ENCODE data around the gene SMURF1.
"Not testable (repeated sequence)": the region's sequence is repeated elsewhere in the genome, so short reads cannot be mapped to it uniquely, and the experiment has no call there.

The SMURF1 gene

DNA sequence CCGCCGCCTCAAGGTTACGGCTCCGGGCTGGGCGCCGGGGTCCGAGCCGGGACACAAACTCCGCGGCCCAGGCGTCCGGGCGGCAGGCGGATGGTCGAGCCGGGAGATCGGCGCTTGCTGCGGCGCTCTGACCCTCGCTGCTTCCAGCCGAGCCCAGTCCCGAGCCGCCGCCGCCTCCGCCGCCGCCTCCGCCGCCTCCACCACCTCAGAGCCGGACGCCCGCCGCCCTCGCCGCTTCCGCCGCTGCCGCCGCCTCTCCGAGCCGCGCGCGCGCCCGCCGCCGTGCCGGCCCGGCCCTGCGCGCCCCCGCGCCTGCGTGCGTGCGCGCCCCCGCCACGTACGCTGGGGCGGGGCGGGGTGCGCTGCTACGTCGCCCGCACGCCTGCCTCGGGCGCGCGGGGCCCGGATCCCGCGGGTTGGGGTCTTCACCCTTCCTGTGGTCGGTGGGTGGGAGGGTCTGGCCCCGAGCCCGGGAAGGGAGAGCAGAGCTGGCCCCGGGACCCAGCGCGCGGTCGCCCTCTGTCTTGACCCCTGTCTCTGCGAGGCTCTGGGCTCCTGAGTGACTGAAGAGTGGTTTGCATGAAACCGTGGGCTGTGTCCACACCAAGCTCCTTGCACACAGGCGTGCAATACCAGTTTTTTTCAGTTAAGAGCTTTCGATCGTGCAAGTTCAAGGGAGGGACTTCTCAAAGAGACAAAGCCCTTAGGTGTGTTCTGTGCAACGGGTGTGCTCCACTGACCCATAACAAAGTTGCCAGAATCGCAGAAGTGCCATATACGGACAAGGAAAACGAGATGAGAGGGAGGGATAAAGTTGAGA lies at the start of gene SMURF1:
Gene SMURF1 (minus strand): TSS at position 256 of the 820 bp plus-strand sequence. CDS start 328 bp downstream, outside the sequence.
- DNase-seq (ENCODE audit: low spot score): peak; percentile 86

DNA sequence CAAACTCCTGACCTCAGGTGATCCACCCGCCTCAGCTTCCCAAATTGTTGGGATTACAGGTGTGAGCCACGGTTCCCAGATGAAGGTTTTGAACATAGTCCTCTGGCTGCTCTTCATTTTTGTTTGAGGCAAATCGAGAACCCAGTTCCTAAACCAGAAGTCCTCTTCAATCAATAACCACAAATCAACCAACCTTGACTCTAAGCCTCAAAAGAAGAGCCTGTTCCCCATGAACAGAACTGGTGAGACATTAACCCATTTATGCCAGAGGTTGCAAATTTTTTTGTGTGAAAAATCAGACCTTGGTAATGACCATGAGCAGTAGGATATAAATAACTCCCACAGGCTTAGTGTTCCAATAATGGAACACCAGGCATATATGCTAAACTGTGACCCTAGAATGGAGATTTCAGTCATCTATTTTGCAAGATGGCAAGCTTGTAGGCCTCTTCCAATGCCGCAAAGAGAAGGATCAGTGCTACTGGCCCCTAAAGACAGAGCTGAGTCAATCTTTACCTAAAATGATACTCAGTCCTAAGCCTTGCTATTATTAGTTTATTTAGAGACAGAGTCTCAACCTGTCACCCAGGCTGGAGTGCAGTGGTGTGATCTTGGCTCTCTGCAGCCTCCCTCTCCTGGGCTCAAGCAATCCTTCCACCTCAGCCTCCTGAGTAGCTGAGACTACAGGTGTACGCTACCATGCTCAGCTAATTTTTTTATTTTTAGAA lies 48.1 kb upstream of the SMURF1 start:
- no peak for DNase-seq (ENCODE audit: low spot score)

DNA sequence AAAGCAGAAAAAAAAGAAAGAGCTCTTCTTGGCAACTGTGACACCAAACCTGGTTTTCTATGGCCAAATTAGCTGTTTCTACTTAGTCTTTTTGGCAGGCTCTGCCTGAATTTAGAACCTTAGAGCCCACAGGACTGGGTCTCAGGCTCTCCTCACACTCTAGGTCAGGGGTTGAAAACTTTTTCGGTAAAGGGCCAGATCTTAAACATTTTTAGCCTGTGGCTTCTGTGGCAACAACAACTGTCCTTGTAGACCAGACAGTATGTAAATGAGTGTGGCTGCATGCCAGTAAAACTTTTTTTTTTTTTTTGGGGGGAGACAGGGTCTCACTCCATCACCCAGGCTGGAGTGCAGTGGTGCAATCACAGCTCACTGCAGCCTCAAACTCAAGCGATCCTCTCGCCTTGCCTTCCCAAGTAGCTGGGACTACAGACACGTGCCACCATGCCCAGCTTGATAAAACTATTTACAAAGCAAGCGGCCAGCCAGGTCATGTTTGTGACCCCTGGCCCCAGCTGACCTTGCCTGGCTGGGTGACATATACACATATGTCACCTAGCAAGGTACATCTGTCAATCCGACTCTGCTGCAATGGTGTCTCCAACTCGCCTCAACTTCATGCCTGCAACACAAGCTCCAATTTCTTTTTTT lies 46.6 kb upstream of the SMURF1 start:
- no peak for DNase-seq (ENCODE audit: low spot score)

DNA sequence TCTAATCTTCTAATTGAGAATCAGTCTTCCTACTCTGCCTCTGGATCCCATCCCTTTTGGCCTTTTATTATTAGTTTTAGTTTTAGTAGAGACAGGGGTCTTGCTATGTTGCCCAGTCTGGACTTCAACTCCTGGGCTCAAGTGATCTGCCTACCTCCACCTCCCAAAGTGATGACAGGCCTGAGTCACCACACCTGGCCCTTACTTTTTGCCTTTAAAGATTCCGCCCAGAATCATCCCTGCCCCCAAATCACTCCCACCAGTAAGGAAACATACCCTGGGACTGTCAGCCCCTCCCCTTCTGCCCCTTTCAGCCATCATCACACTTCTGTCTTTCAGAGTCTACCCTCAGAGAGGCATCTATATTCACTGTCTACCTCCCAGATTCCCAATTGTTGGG lies 45.3 kb upstream of the SMURF1 start:
- no peak for DNase-seq (ENCODE audit: low spot score)

DNA sequence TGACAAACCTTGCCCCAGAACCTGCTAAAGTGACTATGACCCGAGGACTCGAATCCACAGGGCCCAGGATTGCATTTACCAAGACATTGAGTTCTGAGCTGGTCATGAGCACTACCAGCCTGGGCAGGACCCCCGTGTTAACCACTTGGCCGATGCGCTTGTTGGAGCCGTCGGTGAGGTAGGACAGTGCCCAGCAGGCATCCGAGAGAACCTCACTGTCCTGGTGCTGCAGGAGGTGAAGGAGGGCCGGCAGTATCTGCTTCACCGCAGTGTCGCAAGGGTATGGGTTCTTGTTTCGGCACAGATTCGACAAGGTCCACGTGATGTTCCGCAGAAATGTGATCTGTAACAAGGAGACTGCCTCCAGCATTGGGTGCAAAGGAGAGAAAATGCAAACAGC lies 44.3 kb upstream of the SMURF1 start:
- DNase-seq (ENCODE audit: low spot score): no peak

DNA sequence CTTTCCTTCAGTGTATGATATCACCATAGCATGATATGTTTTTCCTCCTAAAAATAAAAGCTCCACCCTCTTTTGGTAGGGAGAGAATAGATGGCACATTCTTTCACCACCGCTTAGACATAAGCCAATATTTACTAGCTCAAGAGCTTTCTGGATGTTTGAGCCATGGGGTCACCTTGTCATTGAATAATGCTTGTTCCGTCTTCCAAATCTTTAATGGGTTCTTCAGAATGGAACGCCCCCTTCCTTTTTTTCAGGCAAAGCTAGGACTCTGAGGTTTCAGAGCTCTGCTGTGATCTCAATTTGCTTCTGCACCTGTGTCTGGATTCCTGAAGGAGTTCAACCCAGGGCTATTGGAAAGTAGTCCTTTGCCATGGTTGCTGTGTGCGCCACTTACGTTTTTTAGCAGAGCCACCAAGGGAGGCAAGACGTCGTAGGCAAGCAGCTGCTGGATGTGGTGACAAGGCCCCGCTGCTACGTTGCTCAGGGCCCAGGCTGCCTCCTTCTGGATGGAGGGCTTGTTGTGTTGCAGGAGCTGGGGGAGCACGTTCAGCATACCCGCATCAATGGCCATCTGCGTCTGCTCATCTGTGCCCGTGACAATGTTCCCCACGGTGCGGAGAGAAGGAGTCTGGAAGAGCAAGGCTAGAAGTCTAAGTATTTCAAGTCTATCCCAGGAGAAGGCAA lies 40.8 kb upstream of the SMURF1 start:
- no peak for DNase-seq (ENCODE audit: low spot score)

DNA sequence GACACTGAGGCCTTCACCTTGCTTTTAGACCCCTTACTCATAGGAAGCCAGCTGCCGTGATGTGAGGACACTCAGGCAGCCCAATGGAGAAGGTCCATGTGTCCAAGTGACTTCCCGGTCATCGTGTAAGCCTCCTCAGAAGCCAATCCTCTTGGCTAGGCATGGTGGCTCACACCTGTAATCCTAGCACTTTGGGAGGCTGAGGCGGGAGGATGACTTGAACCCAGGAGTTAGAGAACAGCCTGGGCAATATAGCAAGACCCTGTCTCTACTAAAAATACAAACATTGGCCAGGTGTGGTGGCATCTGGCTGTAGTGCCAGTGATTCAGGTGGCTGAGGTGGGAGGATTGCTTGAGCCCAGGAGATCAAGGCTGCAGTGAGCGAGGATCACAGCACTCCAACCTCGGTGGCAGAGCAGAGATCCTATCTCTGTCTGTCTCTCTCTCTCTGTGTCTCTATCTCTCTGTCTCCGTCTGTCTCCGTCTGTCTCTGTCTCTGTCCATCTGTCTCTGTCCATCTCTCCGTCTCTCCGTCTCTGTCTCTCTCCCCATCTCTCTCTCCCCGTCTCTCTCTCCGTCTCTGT lies 36.3 kb upstream of the SMURF1 start:
- DNase-seq (ENCODE audit: low spot score): no peak

DNA sequence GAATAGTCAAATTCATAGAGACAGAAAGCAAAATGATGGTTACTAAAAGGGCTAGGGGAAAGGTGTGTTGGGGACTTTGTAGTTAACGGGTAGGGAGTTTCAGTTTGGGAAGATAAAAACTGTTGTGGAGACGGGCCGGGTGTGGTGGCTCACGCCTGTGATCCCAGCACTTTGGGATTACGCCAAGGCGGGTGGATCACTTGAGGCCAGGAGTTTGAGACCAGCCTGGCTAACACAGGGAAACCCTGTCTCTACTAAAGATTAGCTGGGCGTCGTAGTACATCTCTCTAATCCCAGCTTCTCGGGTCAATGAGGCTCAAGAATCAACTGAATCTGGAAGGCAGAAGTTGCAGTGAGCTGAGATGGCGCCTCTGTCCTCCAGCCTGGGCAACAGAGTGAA lies 33.3 kb upstream of the SMURF1 start:
- no peak for DNase-seq (ENCODE audit: low spot score)

DNA sequence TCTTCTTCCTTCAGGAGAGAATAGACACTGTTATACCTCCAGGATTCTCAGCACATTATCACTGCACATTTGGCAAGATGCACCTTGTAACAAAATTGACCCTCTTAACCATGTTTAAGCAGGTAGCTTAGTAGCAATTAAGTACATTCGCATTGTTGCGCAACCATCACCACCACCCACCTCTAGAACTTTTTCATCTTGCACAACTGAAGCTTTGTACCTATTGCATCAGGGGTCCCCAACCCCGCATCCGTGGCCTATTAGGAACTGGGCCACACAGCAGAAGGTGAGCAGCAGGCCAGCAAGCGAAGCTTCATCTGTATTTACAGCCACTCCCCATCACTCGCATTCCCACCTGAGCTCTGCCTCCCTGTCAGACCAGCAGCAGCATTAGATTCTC lies 29.9 kb upstream of the SMURF1 start:
- DNase-seq (ENCODE audit: low spot score): no peak

DNA sequence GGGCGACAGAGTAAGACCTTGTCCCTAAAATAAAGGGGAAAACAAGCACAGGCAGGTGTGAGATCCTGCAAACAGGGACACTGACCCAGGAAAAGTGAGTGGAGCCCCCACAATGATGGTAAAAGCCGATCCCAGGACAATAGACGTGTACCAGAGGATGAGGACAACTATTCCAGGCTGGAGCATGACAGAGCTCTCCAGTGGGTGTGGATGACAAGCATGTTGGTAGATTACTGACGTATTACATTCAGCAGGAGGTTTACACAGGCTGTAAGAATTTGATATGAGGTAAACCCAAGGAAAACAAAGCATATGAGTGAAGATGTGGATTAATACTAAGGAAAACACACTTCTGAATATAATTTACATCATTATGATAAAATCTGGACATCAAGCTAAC lies 27.8 kb upstream of the SMURF1 start:
- no peak for DNase-seq (ENCODE audit: low spot score)

DNA sequence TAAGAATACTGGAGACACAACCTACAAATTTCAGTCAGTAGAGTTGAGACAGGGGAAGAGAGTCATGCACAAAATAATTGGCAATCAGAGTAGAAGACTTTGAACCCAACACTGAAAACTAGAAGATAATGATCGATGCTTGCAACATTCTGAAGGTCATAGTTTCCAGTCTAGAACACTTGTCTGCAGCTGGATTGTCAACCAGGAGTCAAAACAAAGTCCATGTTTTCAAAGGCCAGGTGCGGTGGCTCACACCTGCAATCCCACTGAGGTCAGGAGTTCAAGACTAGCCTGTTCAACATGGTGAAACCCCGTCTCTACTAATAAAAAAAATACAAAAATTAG lies 26.8 kb upstream of the SMURF1 start:
- DNase-seq (ENCODE audit: low spot score): no peak

DNA sequence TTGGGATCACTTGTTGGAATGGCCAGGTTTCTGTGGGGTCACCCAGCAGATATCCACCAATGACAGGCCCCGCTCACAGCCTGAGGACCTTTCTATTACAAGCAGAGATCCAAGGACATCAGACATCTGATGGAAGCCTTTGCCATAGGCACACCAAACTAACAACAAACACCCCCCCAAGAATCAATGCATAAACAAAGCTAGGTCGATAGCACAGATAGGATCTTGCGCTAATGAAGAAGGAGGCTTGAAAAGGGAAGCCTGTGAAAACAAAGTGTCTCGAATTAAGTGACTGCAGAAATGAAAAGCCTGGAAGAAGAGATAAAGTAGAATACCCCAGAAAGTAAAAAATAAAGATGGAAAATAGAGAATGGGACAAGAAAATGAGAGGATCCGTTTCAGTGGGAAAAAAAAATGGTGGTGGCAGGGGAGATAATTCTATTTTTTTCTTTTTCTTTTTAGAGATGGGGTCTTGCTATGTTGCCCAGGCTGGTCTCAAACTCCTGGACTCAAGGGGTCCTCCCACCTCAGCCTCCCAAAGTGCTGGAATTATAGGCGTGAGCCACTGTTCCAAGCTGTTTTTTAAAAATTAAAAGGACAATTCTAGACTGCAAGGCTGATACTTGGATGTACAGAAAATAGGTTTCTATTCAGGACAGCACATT lies 26.3 kb upstream of the SMURF1 start:
- no peak for DNase-seq (ENCODE audit: low spot score)

DNA sequence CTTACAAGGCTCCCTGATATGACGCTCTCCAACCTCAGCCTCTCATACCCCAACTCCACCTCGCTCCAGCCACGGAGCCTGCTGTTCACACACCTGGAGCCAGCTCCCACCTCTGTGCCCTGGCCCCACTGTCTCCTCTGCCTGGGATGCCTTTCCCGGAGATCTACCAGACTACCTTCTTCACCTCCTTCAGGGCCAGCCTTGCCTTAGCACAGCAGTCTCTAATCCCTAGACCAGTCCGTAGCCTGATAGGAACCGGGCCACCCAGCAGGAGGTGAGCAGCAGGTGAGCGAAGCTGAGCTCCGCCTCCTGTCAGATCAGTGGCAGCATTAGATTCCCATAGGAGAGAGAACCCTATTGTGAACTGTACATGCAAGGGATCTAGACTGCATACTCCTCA lies 23.2 kb upstream of the SMURF1 start:
- no peak for DNase-seq (ENCODE audit: low spot score)

DNA sequence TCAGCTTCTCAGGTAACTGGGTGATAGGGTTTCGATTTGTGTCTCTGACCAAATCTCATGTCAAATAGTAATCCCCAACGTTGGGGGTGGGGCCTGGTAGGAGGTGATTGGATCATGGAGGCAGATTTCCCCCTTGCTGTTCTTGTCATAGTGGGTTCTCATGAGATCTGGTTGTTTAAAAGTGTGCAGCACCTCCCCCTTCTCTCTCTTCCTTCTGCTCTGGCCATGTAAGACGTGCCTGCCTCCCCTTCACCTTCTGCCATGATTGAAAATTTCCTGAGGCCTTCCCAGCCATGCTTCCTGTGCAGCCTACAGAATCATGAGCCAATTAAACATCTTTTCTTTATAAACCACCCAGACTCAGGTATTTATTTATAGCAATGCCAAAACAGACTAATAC lies 21.9 kb upstream of the SMURF1 start:
- DNase-seq (ENCODE audit: low spot score): no peak

DNA sequence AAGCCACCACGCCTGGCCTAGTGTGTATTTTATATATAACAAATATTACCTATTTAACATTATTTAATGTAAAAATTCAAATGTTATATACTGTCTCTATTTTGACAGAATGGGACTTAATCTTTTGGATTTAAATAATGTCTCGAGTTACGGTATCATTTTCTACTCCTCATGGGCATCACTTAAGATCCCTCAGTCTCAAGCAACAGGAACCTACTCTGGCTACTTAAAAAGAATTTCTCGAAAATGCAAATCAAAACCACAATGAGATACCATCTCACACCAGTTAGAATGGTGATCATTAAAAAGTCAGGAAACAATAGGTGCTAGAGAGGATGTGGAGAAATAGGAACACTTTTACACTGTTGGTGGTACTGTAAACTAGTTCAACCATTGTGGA lies 19.8 kb upstream of the SMURF1 start:
- not testable (repeated sequence) for DNase-seq (ENCODE audit: low spot score)

DNA sequence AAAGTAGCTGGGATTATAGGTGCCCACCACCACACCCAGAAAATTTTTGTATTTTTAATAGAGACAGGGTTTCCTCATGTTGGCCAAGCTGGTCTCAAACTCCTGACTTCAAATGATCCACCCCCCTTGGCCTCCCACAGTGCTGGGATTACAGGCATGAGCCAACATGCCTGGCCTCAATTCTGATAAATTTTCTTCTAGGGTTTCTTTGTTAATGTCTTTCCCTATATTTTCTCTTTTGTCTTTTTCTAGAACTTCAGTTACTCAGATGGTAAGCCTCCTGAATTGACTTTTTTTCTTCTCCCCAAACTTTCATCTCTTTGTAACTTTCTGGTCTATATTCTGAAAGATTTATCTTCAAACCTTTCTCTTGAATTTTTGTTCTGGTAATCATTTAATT lies 12.7 kb upstream of the SMURF1 start:
- DNase-seq (ENCODE audit: low spot score): no peak

DNA sequence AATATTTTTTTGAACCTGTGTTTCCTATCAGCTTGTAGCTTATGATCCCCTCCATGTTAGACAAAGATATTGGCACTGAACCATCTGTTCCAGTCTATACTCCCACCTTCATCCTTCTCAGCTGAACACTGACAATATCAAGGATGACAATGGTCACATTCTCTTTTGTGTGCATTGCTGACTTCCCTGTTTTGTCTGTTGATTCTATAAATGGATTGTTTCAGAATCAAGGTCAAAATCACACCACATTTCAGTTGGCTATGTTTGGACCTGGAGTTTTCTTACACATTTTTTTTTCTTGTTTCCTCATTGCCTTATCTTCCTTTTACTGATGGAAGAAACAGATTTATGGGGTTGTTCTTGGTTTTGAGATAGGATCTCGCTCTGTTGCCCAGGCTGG lies 11.3 kb upstream of the SMURF1 start:
- no peak for DNase-seq (ENCODE audit: low spot score)

DNA sequence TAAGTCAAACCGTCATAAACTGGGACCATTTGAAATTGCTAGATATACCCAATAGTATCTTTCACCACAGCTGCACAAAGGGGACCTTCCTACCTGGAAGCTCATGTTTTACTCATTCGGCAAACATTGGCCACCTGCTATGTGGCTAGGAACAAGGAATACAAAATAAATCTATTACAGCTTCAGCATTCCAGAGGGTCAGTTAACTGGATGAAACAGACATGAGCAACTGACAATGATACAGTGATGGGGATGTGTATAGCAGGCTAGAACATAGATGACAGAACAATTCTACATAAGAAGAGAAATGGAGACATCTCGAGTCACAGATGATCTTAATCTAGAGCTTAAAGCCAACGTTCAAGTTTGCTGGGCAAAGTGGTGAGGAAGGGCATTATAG lies 3.1 kb upstream of the SMURF1 start:
- no peak for DNase-seq (ENCODE audit: low spot score)

DNA sequence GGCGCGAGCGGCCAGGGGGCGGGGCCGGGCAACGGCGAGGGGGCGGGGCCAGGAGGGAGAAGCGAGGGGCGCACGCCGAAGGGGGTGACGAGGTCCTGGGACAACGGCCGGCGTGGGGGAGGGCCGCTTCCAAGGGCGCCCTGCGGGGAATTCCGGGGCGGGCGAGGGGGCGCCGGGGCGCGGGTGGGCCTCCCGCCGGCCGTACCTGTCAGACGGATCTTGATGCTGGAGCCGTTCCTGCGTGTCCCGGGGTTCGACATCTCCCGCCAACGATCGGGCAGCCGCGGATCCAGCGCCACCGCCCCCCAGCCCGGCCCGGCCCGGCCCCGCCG lies 421 bp downstream of the SMURF1 start:
- no peak for DNase-seq (ENCODE audit: low spot score)

DNA sequence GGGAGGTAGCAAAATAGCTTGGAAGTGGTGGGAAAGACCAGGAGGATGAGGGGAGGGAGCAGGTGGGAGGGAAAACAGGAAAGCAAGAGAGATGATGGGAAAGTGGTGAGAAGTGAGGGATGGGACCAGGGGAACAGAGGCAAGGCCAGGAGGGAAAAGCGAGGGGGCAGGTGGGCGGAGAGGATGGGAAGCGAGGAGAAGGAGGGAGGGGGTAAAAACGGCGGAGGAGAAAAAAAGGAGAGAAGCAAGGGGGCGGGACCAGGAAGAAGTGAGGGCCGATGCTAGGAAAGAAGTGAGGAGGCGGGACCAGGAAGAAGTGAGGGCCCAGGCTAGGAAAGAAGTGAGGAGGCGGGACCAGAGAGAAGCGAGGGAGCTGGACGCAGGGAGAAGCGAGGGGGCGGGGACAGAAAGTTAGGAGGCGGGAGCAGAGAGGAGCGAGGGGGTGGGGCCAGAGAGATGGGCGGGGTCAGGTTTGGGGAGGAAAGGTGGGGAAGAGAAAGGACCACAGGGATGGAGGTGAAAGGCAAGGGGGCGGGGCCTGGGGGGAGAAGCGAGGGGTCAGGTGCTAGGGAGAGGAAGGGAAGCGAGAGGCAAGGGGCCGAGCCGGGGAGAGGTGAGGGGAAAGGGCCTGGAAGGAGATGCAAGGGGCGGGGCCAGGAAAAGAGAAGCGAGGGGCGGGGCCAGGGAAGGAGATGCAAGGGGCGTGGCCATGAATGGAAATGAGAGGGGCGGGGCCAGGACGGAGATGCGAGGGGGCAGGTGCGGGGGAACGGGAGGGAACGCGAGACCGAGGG lies 984 bp downstream of the SMURF1 start:
- peak; percentile 90 for DNase-seq (ENCODE audit: low spot score)

Measured in AG08396 (cell line).